Mesenchymal stem cell (in vitro differentiated cells and primary cell): ENCODE results near the gene ZNF790. TPM values are rescaled to one million over a fixed set of nuclear protein-coding genes. Genes with fewer than 3 reads are reported as not detected.

Experiments
- DNase-seq: peaks from one replicate; pipeline ENCODE4 v3.0.0-alpha.2; 2013
- H2AFZ ChIP-seq: one replicate; pipeline ENCODE4 v1.6.1; 2013; ENCODE audit warnings: low read depth, mild to moderate bottlenecking, control low read depth, inconsistent platforms, low read length, moderate library complexity
- H2AK5ac ChIP-seq: 2 replicates; pipeline ENCODE4 v1.6.1; 2013; ENCODE audit warnings: low read length, moderate library complexity, mild to moderate bottlenecking, inconsistent platforms; ENCODE audit not compliant: severe bottlenecking
- H2BK120ac ChIP-seq: one replicate; pipeline ENCODE4 v1.6.1; 2013; ENCODE audit warnings: low read depth, mild to moderate bottlenecking, inconsistent platforms, low read length, moderate library complexity
- H2BK12ac ChIP-seq, 2 experiments: one replicate each; pipeline ENCODE4 v1.6.1; 2013; ENCODE audit warnings: inconsistent platforms in 2 of 2, low read length in 2 of 2, mild to moderate bottlenecking in 2 of 2, moderate library complexity in 2 of 2, control low read depth in 1 of 2
- H2BK15ac ChIP-seq: one replicate; pipeline ENCODE4 v1.6.1; 2013; ENCODE audit warnings: mild to moderate bottlenecking, low read depth, inconsistent platforms; ENCODE audit not compliant: poor library complexity, severe bottlenecking
- H2BK5ac ChIP-seq: 2 replicates; pipeline ENCODE4 v1.6.1; 2013; ENCODE audit warnings: low read depth, mild to moderate bottlenecking, low read length, control low read depth, inconsistent platforms; ENCODE audit not compliant: poor library complexity, severe bottlenecking
- H3K14ac ChIP-seq, 2 experiments: one replicate each; pipeline ENCODE4 v1.6.1; 2013; ENCODE audit warnings: inconsistent platforms in 2 of 2, low read length in 2 of 2, control low read depth in 1 of 2, mild to moderate bottlenecking in 1 of 2, moderate library complexity in 1 of 2
- H3K18ac ChIP-seq, 2 experiments: one replicate each; pipeline ENCODE4 v1.6.1; 2013; ENCODE audit warnings: inconsistent platforms in 2 of 2, low read length in 2 of 2, control low read depth in 1 of 2, low read depth in 1 of 2, mild to moderate bottlenecking in 1 of 2
- H3K23ac ChIP-seq, 2 experiments: one replicate each; pipeline ENCODE4 v1.6.1; 2013; ENCODE audit warnings: inconsistent platforms in 2 of 2, low read length in 2 of 2, mild to moderate bottlenecking in 2 of 2, moderate library complexity in 2 of 2, control low read depth in 1 of 2
- H3K27ac ChIP-seq: 2 replicates; pipeline ENCODE4 v1.5.1; 2013; ENCODE audit warnings: mild to moderate bottlenecking, moderate library complexity, low read length, control low read depth, inconsistent platforms; ENCODE audit not compliant: poor library complexity, severe bottlenecking
- H3K27me3 ChIP-seq, 2 experiments: 2 replicates each; pipeline versions ENCODE4 v1.6.1 to v1.7.0; 2013; ENCODE audit warnings: low read length in 2 of 2, mild to moderate bottlenecking in 2 of 2, moderate library complexity in 2 of 2, control low read depth in 1 of 2, inconsistent platforms in 1 of 2; ENCODE audit not compliant: control insufficient read depth in 1 of 2, insufficient read depth in 1 of 2
- H3K36me3 ChIP-seq, 2 experiments: 2 replicates each; pipeline versions ENCODE4 v1.6.1 to v1.7.0; 2013; ENCODE audit warnings: low read length in 2 of 2, control low read depth in 1 of 2, inconsistent platforms in 1 of 2, low read depth in 1 of 2, mild to moderate bottlenecking in 1 of 2; ENCODE audit not compliant: insufficient read depth in 2 of 2, control insufficient read depth in 1 of 2
- H3K4ac ChIP-seq, 2 experiments: one replicate each; pipeline ENCODE4 v1.6.1; 2013; ENCODE audit warnings: inconsistent platforms in 2 of 2, low read length in 2 of 2, mild to moderate bottlenecking in 2 of 2, moderate library complexity in 2 of 2, control low read depth in 1 of 2, low read depth in 1 of 2
- H3K4me1 ChIP-seq: 2 replicates; pipeline ENCODE4 v1.6.1; 2013; ENCODE audit warnings: low read depth, low read length, control low read depth; ENCODE audit not compliant: control insufficient read depth, insufficient read depth
- H3K4me2 ChIP-seq: 2 replicates; pipeline ENCODE4 v1.6.1; 2013; ENCODE audit warnings: low read length, mild to moderate bottlenecking, inconsistent platforms; ENCODE audit not compliant: poor library complexity, severe bottlenecking
- H3K4me3 ChIP-seq, 2 experiments: 2 replicates each; pipeline versions ENCODE4 v1.5.1 to v1.7.0; 2013; ENCODE audit warnings: low read length in 2 of 2, mild to moderate bottlenecking in 2 of 2, control low read depth in 1 of 2, low read depth in 1 of 2; ENCODE audit not compliant: insufficient read depth in 1 of 2
- H3K79me1 ChIP-seq: replicated peaks from 2 replicates; pipeline ENCODE4 v1.6.1; 2013; ENCODE audit warnings: mild to moderate bottlenecking, control low read depth, low read length, inconsistent platforms; ENCODE audit not compliant: poor library complexity, severe bottlenecking
- H3K9ac ChIP-seq: 2 replicates; pipeline ENCODE4 v1.7.0; 2013; ENCODE audit warnings: mild to moderate bottlenecking, low read length, moderate library complexity
- H3K9me3 ChIP-seq: 2 replicates; pipeline ENCODE4 v1.7.0; 2013; ENCODE audit warnings: mild to moderate bottlenecking, low read length; ENCODE audit not compliant: control insufficient read depth
- H4K8ac ChIP-seq: one replicate; pipeline ENCODE4 v1.6.1; 2013; ENCODE audit warnings: inconsistent platforms, mild to moderate bottlenecking, low read length, moderate library complexity
- H4K91ac ChIP-seq: one replicate; pipeline ENCODE4 v1.6.1; 2013; ENCODE audit warnings: mild to moderate bottlenecking, low read length, inconsistent platforms
- WGBS: methylation state at CpG from one replicate; pipeline ENCODE4 v1.1.7; 2013; ENCODE audit warnings: mixed read lengths; 5-methylcytosine and 5-hydroxymethylcytosine counted together
- small RNA-seq: library from polyadenylated mRNA; stranded (forward); fragments of <200 nt; extraction: miRNeasy Mini kit (QIAGEN cat#:217004); gene quantifications from one replicate; pipeline ENCODE3, GENCODE V24; 2013; ENCODE audit warnings: low read depth

Gene ZNF790

DNA sequence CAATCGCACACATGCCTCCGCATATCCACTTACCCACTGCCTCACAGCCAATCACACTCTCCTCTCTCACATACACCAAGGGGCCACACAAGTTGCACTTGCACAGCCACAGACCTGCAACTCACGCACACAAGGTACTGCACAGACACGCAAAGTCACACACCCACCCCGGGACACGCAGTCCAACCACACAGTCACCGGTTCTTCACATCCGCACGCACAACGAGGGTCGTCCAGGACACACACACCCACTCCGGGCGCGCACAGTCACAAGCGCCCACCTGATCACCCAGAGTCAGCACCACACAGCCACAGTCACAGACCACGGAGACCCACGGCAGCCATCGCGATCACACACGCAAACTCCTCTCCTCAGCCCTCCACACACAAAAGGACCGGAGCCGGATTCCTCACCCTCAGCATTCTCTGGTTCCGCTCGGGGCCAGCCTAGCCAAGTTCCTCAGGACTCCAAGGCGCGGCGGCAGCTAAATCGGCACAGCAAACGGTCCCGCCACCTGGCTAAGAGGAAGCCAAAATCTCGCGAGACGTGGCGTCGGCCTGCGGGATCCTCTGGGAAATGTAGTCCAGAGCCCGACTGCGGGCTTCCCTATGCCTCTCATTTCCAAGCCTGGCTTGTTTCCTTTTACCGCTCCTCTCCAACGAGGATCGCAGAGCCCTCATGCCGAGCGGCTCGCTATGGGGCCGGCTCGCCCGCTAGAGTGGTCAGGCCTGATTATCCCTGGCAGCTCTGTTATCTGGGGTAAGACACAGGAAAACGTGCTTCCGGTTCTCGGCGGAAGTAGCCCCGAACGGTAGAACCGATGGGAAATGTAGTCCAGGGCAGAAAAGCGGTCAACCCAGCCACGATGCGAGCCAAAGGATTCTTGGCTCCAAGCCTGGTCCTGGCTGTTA lies 65.6 kb downstream of the ZNF790 start, which contains the start of gene ZNF850:
ZNF850 (minus strand) TSS at position 497 of the 912 bp plus-strand sequence. CDS start 10,201 bp downstream, outside the sequence.
- under 1% methylated on average over 54 of the region's 57 CpGs for WGBS
- Histone ChIP-seq H4K91ac (no peak within 1 kb of the TSS), H2BK120ac (no peak within 1 kb of the TSS), H3K36me3 (peaks cover 0 to 15% of the 10 kb centered on the region in 2 experiments), H3K18ac (peak within 1 kb of the TSS in 1 of 2 experiments; percentile 86), H2BK12ac (peak within 1 kb of the TSS in 1 of 2 experiments; percentile 77), H3K27ac (peak within 1 kb of the TSS; percentile 63), H2BK5ac (no peak within 1 kb of the TSS), H2AK5ac (no peak within 1 kb of the TSS), H4K8ac (peak within 1 kb of the TSS; percentile 86), H3K14ac (peak within 1 kb of the TSS in 1 of 2 experiments; percentile 87), H3K79me1 (peaks cover 16% of the 10 kb centered on the region), H3K9me3 (peaks cover 21% of the 10 kb centered on the region), H3K27me3 (no peaks in the 10 kb centered on the region), H2BK15ac (peak within 1 kb of the TSS; percentile 6), H3K23ac (no peak within 1 kb of the TSS), H3K4me3 (peak within 1 kb of the TSS; percentile 74 to 91), H3K4me1 (peaks cover 4% of the 10 kb centered on the region), H3K4me2 (peak within 1 kb of the TSS; percentile 76), H2AFZ (peak within 1 kb of the TSS; percentile 100), H3K4ac (peak within 1 kb of the TSS in 1 of 2 experiments; percentile 50), H3K9ac (peak within 1 kb of the TSS; percentile 85)
- peak; percentile 95 for DNase-seq

DNA sequence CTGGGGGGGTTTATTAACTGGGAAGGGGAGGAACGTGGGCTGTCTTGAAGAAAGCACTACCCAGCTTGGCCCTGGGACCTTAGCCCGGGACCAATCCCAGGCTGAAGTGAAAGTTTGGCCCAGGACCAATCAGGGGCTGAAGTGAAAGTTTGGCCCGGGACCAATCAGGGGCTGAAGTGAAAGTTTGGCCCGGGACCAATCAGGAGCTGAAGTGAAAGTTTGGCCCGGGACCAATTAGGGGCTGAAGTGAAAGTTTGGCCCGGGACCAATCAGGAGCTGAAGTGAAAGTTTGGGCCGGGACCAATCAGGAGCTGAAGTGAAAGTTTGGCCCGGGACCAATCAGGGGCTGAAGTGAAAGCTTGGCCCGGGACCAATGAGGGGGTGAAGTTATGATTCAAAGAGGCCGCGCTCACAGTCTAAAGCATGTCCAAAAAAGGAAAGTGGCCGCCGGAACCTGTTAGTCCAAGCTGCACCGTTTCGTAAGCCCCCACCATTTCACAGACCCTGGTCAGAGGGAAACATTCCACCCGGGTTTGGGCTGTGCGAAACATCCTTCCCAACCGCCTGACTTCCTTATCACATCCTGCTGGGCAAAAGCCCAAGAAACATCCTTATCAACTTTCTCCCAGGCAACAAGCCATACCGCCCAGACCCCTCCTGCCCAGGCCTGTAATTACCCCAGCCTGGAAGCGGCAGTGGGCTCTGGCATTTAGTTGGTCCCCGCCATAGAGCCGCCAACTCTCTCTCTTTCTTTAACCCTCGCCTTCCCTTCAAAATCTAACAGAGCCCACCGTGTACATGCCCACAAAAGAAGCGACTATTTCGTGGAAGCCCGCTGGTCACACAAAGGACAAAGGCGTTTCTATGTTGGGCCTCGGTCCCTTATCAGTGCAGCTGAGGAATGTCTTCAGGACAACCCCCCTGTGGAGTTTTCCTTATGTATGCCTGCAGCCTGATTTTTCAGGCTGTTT lies 66.6 kb downstream of the ZNF790 start:
- H3K4ac ChIP-seq: no peak overlapping the region
- 3% methylated on average over 29 of the region's 29 CpGs for WGBS
- peak overlapping the region; percentile 76 for H3K4me2 ChIP-seq
- H2AFZ ChIP-seq: no peak overlapping the region
- no peak overlapping the region for H2BK15ac ChIP-seq
- H3K14ac ChIP-seq: no peak overlapping the region
- H3K23ac ChIP-seq: no peak overlapping the region
- peaks cover 28% of the 10 kb centered on the region for H3K9me3 ChIP-seq
- peaks cover 16% of the 10 kb centered on the region for H3K79me1 ChIP-seq
- H3K27me3 ChIP-seq: no peaks in the 10 kb centered on the region
- H2BK12ac ChIP-seq: no peak overlapping the region
- H3K18ac ChIP-seq: peak overlapping the region in 1 of 2 experiments; percentile 14
- H3K36me3 ChIP-seq: peaks cover 0 to 21% of the 10 kb centered on the region in 2 experiments
- peak overlapping the region; percentile 54 for H3K27ac ChIP-seq
- H4K8ac ChIP-seq: no peak overlapping the region
- peak overlapping the region; percentile 85 for H3K9ac ChIP-seq
- no peak overlapping the region for H2BK120ac ChIP-seq
- no peak overlapping the region for H4K91ac ChIP-seq
- peak overlapping the region; percentile 52 to 91 for H3K4me3 ChIP-seq
- DNase-seq: peak; percentile 92
- H2BK5ac ChIP-seq: no peak overlapping the region
- peaks cover 4% of the 10 kb centered on the region for H3K4me1 ChIP-seq
- H2AK5ac ChIP-seq: no peak overlapping the region

Small RNA genes lying within 50 kb of the gene (small RNA-seq; reads per million reads assigned to genes)
- not detected for gene RF00019
